ENCODE measurements around the gene NKAIN2. TPM values are rescaled to one million over a fixed set of nuclear protein-coding genes. Genes with fewer than 3 reads are reported as not detected.

The NKAIN2 gene
- polyA plus RNA-seq, 1 donor (not counting 4 experiments of a cell fraction or from before 2014, with no cell fraction given), result 0.13 TPM

GRCh38 chr6:124467366-124467765 lies 663.7 kb downstream of the NKAIN2 start:
- no peak overlapping the region for H3K4me2 ChIP-seq (ENCODE audit: control insufficient read depth, extremely low read depth, insufficient read depth, low read depth, low read length)

GRCh38 chr6:124470803-124471202 lies 667.1 kb downstream of the NKAIN2 start:
- H3K9me3 ChIP-seq (ENCODE audit: control insufficient read depth, low read depth, low read length), result no peaks in the 10 kb centered on the region
- H2AFZ ChIP-seq (ENCODE audit: control insufficient read depth, low read length), result no peak overlapping the region
- H3K4me2 ChIP-seq (ENCODE audit: control insufficient read depth, extremely low read depth, insufficient read depth, low read depth, low read length), result no peak overlapping the region
- no peaks in the 10 kb centered on the region for H3K4me1 ChIP-seq (ENCODE audit: control insufficient read depth, extremely low read depth, insufficient read depth, low read length)
- H3K27ac ChIP-seq (ENCODE audit: control insufficient read depth, insufficient read depth, low read length), result no peak overlapping the region
- H3K27me3 ChIP-seq (ENCODE audit: control insufficient read depth, extremely low read depth, insufficient read depth, low read length), result no peaks in the 10 kb centered on the region
- H4K20me1 ChIP-seq (ENCODE audit: control insufficient read depth, extremely low read depth, insufficient read depth, low read length), result no peaks in the 10 kb centered on the region
- FAIRE-seq (no peak), DNase-seq (ENCODE audit: low read depth, low spot score) (no peak)
- no peaks in the 10 kb centered on the region for H3K9me1 ChIP-seq (ENCODE audit: control insufficient read depth, extremely low read depth, insufficient read depth, low read length)
- H3K79me2 ChIP-seq (ENCODE audit: control insufficient read depth, insufficient read depth, low read length), result no peaks in the 10 kb centered on the region
- no peaks in the 10 kb centered on the region for H3K36me3 ChIP-seq (ENCODE audit: control insufficient read depth in 2 of 2, extremely low read depth in 1 of 2, insufficient read depth in 2 of 2, low read length in 2 of 2)
- TF ChIP-seq CTCF (optimal IDR thresholded peaks at IDR 0.05 in 1 of 3, IDR thresholded peaks at IDR 0.05 in 1 of 3, conservative IDR thresholded peaks at IDR 0.05 in 1 of 3; ENCODE audit: extremely low read depth in 1 of 3, insufficient read depth in 2 of 3, low read length in 3 of 3), result no peak
- no peak overlapping the region for H3K4me3 ChIP-seq (ENCODE audit: control insufficient read depth in 2 of 3, extremely low read depth in 1 of 3, insufficient read depth in 2 of 3, low read depth in 1 of 3, low read length in 3 of 3)
- dilution Hi-C loops (cut with MboI; ENCODE audit: extremely low pct_ligation_motif_present, low sequenced_read_pairs), result no loop called here
- no peak overlapping the region for H3K9ac ChIP-seq (ENCODE audit: control insufficient read depth, extremely low read depth, insufficient read depth, low read length)

More at GRCh38 chr6:124467366-124467765, 663.7 kb downstream of the NKAIN2 start:
- Histone ChIP-seq H3K4me3 (ENCODE audit: control insufficient read depth in 2 of 3, extremely low read depth in 1 of 3, insufficient read depth in 2 of 3, low read depth in 1 of 3, low read length in 3 of 3) (no peak overlapping the region), H3K9ac (ENCODE audit: control insufficient read depth, extremely low read depth, insufficient read depth, low read length) (no peak overlapping the region), H2AFZ (ENCODE audit: control insufficient read depth, low read length) (no peak overlapping the region), H3K9me3 (ENCODE audit: control insufficient read depth, low read depth, low read length) (no peaks in the 10 kb centered on the region), H3K27ac (ENCODE audit: control insufficient read depth, insufficient read depth, low read length) (no peak overlapping the region), H4K20me1 (ENCODE audit: control insufficient read depth, extremely low read depth, insufficient read depth, low read length) (no peaks in the 10 kb centered on the region), H3K79me2 (ENCODE audit: control insufficient read depth, insufficient read depth, low read length) (no peaks in the 10 kb centered on the region), H3K36me3 (ENCODE audit: control insufficient read depth in 2 of 2, extremely low read depth in 1 of 2, insufficient read depth in 2 of 2, low read length in 2 of 2) (no peaks in the 10 kb centered on the region), H3K9me1 (ENCODE audit: control insufficient read depth, extremely low read depth, insufficient read depth, low read length) (no peaks in the 10 kb centered on the region), H3K27me3 (ENCODE audit: control insufficient read depth, extremely low read depth, insufficient read depth, low read length) (no peaks in the 10 kb centered on the region), H3K4me1 (ENCODE audit: control insufficient read depth, extremely low read depth, insufficient read depth, low read length) (no peaks in the 10 kb centered on the region)
- dilution Hi-C loops (cut with MboI; ENCODE audit: extremely low pct_ligation_motif_present, low sequenced_read_pairs), result no loop called here
- no peak for FAIRE-seq
- DNase-seq (ENCODE audit: low read depth, low spot score), result no peak
- TF ChIP-seq CTCF (optimal IDR thresholded peaks at IDR 0.05 in 1 of 3, IDR thresholded peaks at IDR 0.05 in 1 of 3, conservative IDR thresholded peaks at IDR 0.05 in 1 of 3; ENCODE audit: extremely low read depth in 1 of 3, insufficient read depth in 2 of 3, low read length in 3 of 3) (no peak), EZH2 (IDR thresholded peaks at IDR 0.05; ENCODE audit: low read length) (no peak)
